GM23248 (cell line): ENCODE measurements around the gene STARD8. TPM values are rescaled to one million over a fixed set of nuclear protein-coding genes. Genes with fewer than 3 reads are reported as not detected.

Experiments used
- DNase-seq: peaks from one replicate; pipeline ENCODE4 v3.0.0-alpha.2; 2015
- H2AFZ ChIP-seq: fragments of 200-600 bp; sonication (generic); 2 replicates; pipeline ENCODE4 v1.6.1; 2016; ENCODE audit warnings: antibody characterized with exemption
- H3F3A ChIP-seq: fragments of 200-600 bp; sonication (generic); 2 replicates; pipeline ENCODE4 v1.6.1; 2016; ENCODE audit warnings: mild to moderate bottlenecking, antibody characterized with exemption, mixed run types; ENCODE audit not compliant: insufficient read depth
- H3K27ac ChIP-seq: fragments of 200-600 bp; sonication (generic); 2 replicates; pipeline ENCODE4 v1.5.1; 2016; ENCODE audit warnings: mild to moderate bottlenecking
- H3K27me3 ChIP-seq: fragments of 200-600 bp; sonication (generic); replicated peaks from 2 replicates; pipeline ENCODE4 v1.6.1; 2016; ENCODE audit warnings: mild to moderate bottlenecking; ENCODE audit not compliant: insufficient read depth
- H3K36me3 ChIP-seq: fragments of 200-600 bp; sonication (generic); 2 replicates; pipeline ENCODE4 v1.6.1; 2016; ENCODE audit warnings: low read depth, mild to moderate bottlenecking
- H3K4me1 ChIP-seq: fragments of 200-600 bp; sonication (generic); 2 replicates; pipeline ENCODE4 v1.6.1; 2016; ENCODE audit warnings: mild to moderate bottlenecking; ENCODE audit not compliant: insufficient read depth
- H3K4me2 ChIP-seq: fragments of 200-600 bp; sonication (generic); one replicate; pipeline ENCODE4 v1.6.1; 2016; ENCODE audit warnings: mild to moderate bottlenecking; ENCODE audit not compliant: unreplicated experiment
- H3K4me3 ChIP-seq: fragments of 200-600 bp; sonication (generic); 2 replicates; pipeline ENCODE4 v1.5.1; 2016; ENCODE audit warnings: mild to moderate bottlenecking
- H3K79me2 ChIP-seq: fragments of 200-600 bp; sonication (generic); 2 replicates; pipeline ENCODE4 v1.6.1; 2016; ENCODE audit warnings: mild to moderate bottlenecking; ENCODE audit not compliant: insufficient read depth
- H3K9ac ChIP-seq: fragments of 200-600 bp; sonication (generic); 2 replicates; pipeline ENCODE4 v1.6.1; 2016; ENCODE audit warnings: mild to moderate bottlenecking
- H3K9me2 ChIP-seq: fragments of 200-600 bp; sonication (generic); 2 replicates; pipeline ENCODE4 v1.6.1; 2016; ENCODE audit warnings: mixed run types, mild to moderate bottlenecking, moderate library complexity; ENCODE audit not compliant: insufficient read depth
- H3K9me3 ChIP-seq: fragments of 200-600 bp; sonication (generic); one replicate; pipeline ENCODE4 v1.6.1; 2017; ENCODE audit warnings: low read depth
- H4K20me1 ChIP-seq: fragments of 200-600 bp; sonication (generic); 2 replicates; pipeline ENCODE4 v1.6.0; 2016; ENCODE audit not compliant: insufficient read depth
- EZH2 ChIP-seq: fragments of 200-600 bp; sonication (generic); IDR thresholded peaks from 2 replicates; pipeline ENCODE4 v1.6.1; 2018; ENCODE audit warnings: antibody characterized with exemption, mild to moderate bottlenecking; ENCODE audit not compliant: insufficient read depth, poor library complexity, severe bottlenecking
- EZH2phosphoT487 ChIP-seq: fragments of 200-600 bp; sonication (generic); IDR thresholded peaks from 2 replicates; pipeline ENCODE4 v1.6.1; 2018; ENCODE audit warnings: antibody characterized with exemption, moderate library complexity, mild to moderate bottlenecking, low read depth; ENCODE audit not compliant: insufficient read depth
- whole genome bisulfite sequencing, 2 experiments: methylation state at CpG; one replicate each; pipeline ENCODE4 v1.1.6; 2015 to 2017; ENCODE audit warnings: low lambda C conversion rate in 2 of 2, low coverage in 1 of 2; ENCODE audit errors: missing lambda C conversion rate in 2 of 2; 5-methylcytosine and 5-hydroxymethylcytosine counted together
- in situ Hi-C: fragments of 300-500 bp; cut with MboI; formaldehyde crosslinking; loops from 2 replicates; pipeline ENCODE4 v1.15.0; 2020
- polyA plus RNA-seq: library from polyadenylated mRNA; unstranded; fragments of >200 nt; fragmentation: Nextera tagmentation; extraction: Ambion mirVana; gene quantifications from 2 replicates; pipeline ENCODE4 v1.2.1, GENCODE V29; 2016
- total RNA-seq: library from RNA; depleted of rRNA; stranded (reverse); fragments of >200 nt; shearing (Covaris generic); gene quantifications from 2 replicates; pipeline ENCODE4 v1.2.3, GENCODE V29; 2014

Gene STARD8
- total and polyA plus RNA-seq, 2 experiments from 2014 or later = 0.69 to 2.4 TPM

DNA sequence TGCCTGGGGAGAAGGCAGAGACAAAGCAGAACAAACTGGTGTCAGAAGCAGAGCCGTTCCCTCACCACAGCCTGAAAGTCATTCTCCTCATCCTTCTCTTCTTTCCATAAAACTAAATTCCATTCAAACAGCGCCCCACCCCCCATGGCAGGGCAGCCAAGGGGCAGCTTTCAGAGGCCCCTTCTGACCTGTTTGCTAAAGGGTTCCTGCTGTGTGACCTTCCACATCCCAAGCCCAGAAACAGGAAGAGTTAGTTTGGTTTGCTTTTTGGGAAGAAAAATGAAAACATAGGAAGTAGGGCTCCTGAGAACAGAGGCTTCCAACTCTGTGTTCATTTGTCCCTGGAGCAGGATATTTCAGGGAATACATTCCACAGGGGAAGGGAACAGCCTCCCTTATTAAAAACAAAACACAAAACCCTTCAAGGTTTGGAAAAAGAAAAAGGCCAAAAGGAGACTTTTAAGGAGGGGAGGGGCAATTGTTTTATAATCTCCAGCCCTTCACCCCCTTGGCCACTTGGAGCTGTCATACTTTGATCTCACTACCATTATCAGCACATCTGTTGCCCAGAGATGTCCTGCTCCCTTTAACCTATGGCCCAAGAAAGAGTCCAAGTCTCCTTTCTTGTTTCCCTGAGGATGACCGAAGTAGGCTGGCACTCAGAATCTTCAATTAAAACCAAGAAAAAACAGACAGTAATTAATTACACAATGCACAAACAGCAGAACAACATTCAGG, 25.3 kb downstream of the STARD8 start:
- H3K4me3 ChIP-seq = no peak overlapping the region
- H3K9ac ChIP-seq = no peak overlapping the region
- no peaks in the 10 kb centered on the region for H3K9me3 ChIP-seq
- TF ChIP-seq EZH2phosphoT487 (no peak), EZH2 (no peak)
- DNase-seq = no peak
- peaks cover 7% of the 10 kb centered on the region; the same call in 1 of the 2 replicates for H3F3A ChIP-seq
- peaks cover 11% of the 10 kb centered on the region for H3K4me1 ChIP-seq
- H4K20me1 ChIP-seq = no peaks in the 10 kb centered on the region
- H3K4me2 ChIP-seq = no peak overlapping the region
- 36 to 54% methylated on average over 2 to 3 of the region's 3 CpGs for WGBS, 2 experiments
- H3K36me3 ChIP-seq = no peaks in the 10 kb centered on the region
- H3K79me2 ChIP-seq = no peaks in the 10 kb centered on the region
- H3K27me3 ChIP-seq = no peaks in the 10 kb centered on the region
- H3K9me2 ChIP-seq = no peaks in the 10 kb centered on the region
- no peak overlapping the region for H2AFZ ChIP-seq
- in situ Hi-C loops = no loop called here
- H3K27ac ChIP-seq = no peak overlapping the region

DNA sequence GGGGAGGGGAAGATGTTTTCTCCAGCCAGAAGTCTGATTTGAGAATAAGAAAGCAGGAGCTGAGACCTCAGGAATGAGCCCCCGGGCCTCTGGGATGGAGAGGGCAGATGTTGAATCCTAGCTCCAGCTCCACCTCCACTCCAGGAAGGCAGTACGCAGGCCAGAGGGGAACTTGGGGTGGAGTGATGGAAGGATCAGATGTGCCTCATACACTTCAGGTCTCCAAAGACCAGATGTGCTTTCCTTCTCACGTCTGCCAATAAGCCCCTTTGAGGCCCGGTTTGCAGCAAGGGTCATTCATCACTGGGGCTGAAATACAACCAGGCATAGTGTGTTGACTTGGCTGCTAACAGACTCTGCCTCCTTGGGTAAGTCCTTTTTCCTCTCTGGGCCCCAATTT, 28.1 kb downstream of the STARD8 start:
- no peak overlapping the region for H3K9ac ChIP-seq
- H3K36me3 ChIP-seq = no peaks in the 10 kb centered on the region
- H3K27me3 ChIP-seq = no peaks in the 10 kb centered on the region
- H3F3A ChIP-seq = no peaks in the 10 kb centered on the region
- H2AFZ ChIP-seq = no peak overlapping the region
- no peaks in the 10 kb centered on the region for H3K79me2 ChIP-seq
- no peak for DNase-seq
- 83 to 91% methylated on average over 4 of the region's 4 CpGs for WGBS, 2 experiments
- no peaks in the 10 kb centered on the region for H3K9me3 ChIP-seq
- H3K4me1 ChIP-seq = no peaks in the 10 kb centered on the region
- in situ Hi-C loops = no loop called here
- H3K4me2 ChIP-seq = no peak overlapping the region
- no peak for TF ChIP-seq EZH2phosphoT487
- no peak for TF ChIP-seq EZH2
- H3K27ac ChIP-seq = no peak overlapping the region
- H3K4me3 ChIP-seq = no peak overlapping the region
- no peaks in the 10 kb centered on the region for H3K9me2 ChIP-seq
- no peaks in the 10 kb centered on the region for H4K20me1 ChIP-seq

- Histone ChIP-seq H3K27ac (no peak overlapping the region), H3K27me3 (no peaks in the 10 kb centered on the region), H3K9me3 (no peaks in the 10 kb centered on the region), H3K79me2 (no peaks in the 10 kb centered on the region), H3K4me3 (no peak overlapping the region), H3K4me1 (no peaks in the 10 kb centered on the region), H3K36me3 (no peaks in the 10 kb centered on the region), H3K9me2 (no peaks in the 10 kb centered on the region), H3K4me2 (no peak overlapping the region), H3F3A (no peaks in the 10 kb centered on the region), H2AFZ (no peak overlapping the region), H4K20me1 (no peaks in the 10 kb centered on the region), H3K9ac (no peak overlapping the region)
- WGBS, 2 experiments = 90 to 95% methylated on average over 1 to 3 of the region's 3 CpGs
- in situ Hi-C loops = no loop called here
- no peak for DNase-seq
- no peak for TF ChIP-seq EZH2phosphoT487
- no peak for TF ChIP-seq EZH2
These were observed 28.9 kb downstream of the STARD8 start for GRCh38 chrX:68676335-68676734.

DNA sequence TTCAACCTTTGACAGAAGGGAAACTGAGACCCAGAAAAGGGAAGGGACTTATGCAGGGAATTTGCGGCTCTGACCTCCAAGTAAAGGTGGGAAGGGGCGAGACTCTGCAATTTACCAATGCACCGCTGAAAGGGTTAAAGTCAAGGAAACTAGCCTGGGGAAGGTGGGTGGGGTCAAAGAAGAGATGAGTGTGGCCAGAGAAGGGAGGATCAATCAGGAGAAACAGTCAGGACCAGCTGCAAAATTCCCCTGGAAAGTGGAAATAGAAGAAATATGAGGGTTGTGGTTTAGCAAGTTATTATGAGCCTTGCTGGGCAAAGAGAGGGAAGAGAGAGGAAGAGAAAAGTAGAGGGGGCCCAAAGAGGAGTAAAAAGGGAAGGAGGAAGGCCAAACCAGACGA, 30.5 kb downstream of the STARD8 start:
- Histone ChIP-seq H3F3A (no peaks in the 10 kb centered on the region), H3K9me3 (no peaks in the 10 kb centered on the region), H3K79me2 (no peaks in the 10 kb centered on the region), H3K4me1 (no peaks in the 10 kb centered on the region), H3K27ac (no peak overlapping the region), H3K4me3 (no peak overlapping the region), H3K36me3 (no peaks in the 10 kb centered on the region), H2AFZ (no peak overlapping the region), H3K9ac (no peak overlapping the region), H3K4me2 (no peak overlapping the region), H4K20me1 (no peaks in the 10 kb centered on the region), H3K9me2 (no peaks in the 10 kb centered on the region), H3K27me3 (no peaks in the 10 kb centered on the region)
- 42 to 48% methylated on average over 4 of the region's 4 CpGs for WGBS, 2 experiments
- DNase-seq = no peak
- no peak for TF ChIP-seq EZH2
- in situ Hi-C loops = no loop called here
